WTC11 (cell line): Measurements from ENCODE around the gene CDH16. TPM values are rescaled to one million over a fixed set of nuclear protein-coding genes. Genes with fewer than 3 reads are reported as not detected.

Experiments used
- ATAC-seq: fragments of 200-7000 bp; cut with Tn5 transposase; 2 replicates; pipeline ENCODE4 v1.10.0; 2021; ENCODE audit warnings: mild to moderate bottlenecking, moderate library complexity
- CTCF ChIA-PET: fragments of 300-600 bp; sonication (Branson Sonifier 250); formaldehyde crosslinking; loops from one replicate; lab custom pipeline; 2021; ENCODE audit warnings: antibody characterized with exemption; lab: Charles Lee
- POLR2A ChIA-PET: fragments of 350-600 bp; sonication (Branson Sonifier 250); formaldehyde crosslinking; loops from one replicate; lab custom pipeline; 2021; ENCODE audit warnings: antibody characterized with exemption; lab: Charles Lee
- DNase-seq: peaks from one replicate; pipeline ENCODE4 v3.0.0; 2021; ENCODE audit warnings: low spot score
- H3K27ac Mint-ChIP-seq: 2 replicates; pipeline ENCODE4 v1.8.0; 2021; ENCODE audit warnings: mixed read lengths
- H3K27me3 Mint-ChIP-seq: 2 replicates; pipeline ENCODE4 v1.8.0; 2021; ENCODE audit warnings: low read depth, mild to moderate bottlenecking, moderate library complexity, mixed read lengths
- H3K36me3 Mint-ChIP-seq: 2 replicates; pipeline ENCODE4 v1.8.0; 2021; ENCODE audit warnings: mixed read lengths
- H3K4me1 Mint-ChIP-seq: 2 replicates; pipeline ENCODE4 v1.8.0; 2022; ENCODE audit warnings: mixed read lengths
- H3K4me3 Mint-ChIP-seq: 2 replicates; pipeline ENCODE4 v1.8.0; 2021; ENCODE audit warnings: mild to moderate bottlenecking, moderate library complexity, mixed read lengths
- H3K9me3 Mint-ChIP-seq: 2 replicates; pipeline ENCODE4 v1.8.0; 2021; ENCODE audit warnings: mixed read lengths
- ARID4B ChIP-seq: sonication (generic); formaldehyde crosslinking; IDR thresholded peaks from 2 replicates; pipeline ENCODE4 v1.8.0; 2023; ENCODE audit warnings: missing genetic modification reagents, mild to moderate bottlenecking, borderline replicate concordance
- ATF1 ChIP-seq: sonication (generic); formaldehyde crosslinking; IDR thresholded peaks from 2 replicates; pipeline ENCODE4 v1.8.1; 2023; ENCODE audit warnings: mild to moderate bottlenecking, moderate library complexity, missing genetic modification reagents
- E2F4 ChIP-seq: sonication (generic); formaldehyde crosslinking; IDR thresholded peaks from 2 replicates; pipeline ENCODE4 v1.8.1; 2022; ENCODE audit warnings: low read depth, mild to moderate bottlenecking, moderate library complexity, missing genetic modification reagents, borderline replicate concordance
- E2F5 ChIP-seq: sonication (generic); formaldehyde crosslinking; IDR thresholded peaks from 2 replicates; pipeline ENCODE4 v1.8.1; 2022; ENCODE audit warnings: mild to moderate bottlenecking, moderate library complexity, missing genetic modification reagents
- ESRRA ChIP-seq: sonication (generic); formaldehyde crosslinking; IDR thresholded peaks from 2 replicates; pipeline ENCODE4 v1.8.1; 2022; ENCODE audit warnings: mild to moderate bottlenecking, missing genetic modification reagents, borderline replicate concordance
- ETV6 ChIP-seq: sonication (generic); formaldehyde crosslinking; IDR thresholded peaks from 2 replicates; pipeline ENCODE4 v1.8.1; 2022; ENCODE audit warnings: mild to moderate bottlenecking, missing genetic modification reagents
- HMGXB4 ChIP-seq: sonication (generic); formaldehyde crosslinking; IDR thresholded peaks from 2 replicates; pipeline ENCODE4 v1.8.1; 2023; ENCODE audit warnings: mild to moderate bottlenecking, moderate library complexity, missing genetic modification reagents
- IRF1 ChIP-seq: sonication (generic); formaldehyde crosslinking; IDR thresholded peaks from 2 replicates; pipeline ENCODE4 v1.8.0; 2023; ENCODE audit warnings: missing genetic modification reagents
- OVOL2 ChIP-seq: fragments of 250-450 bp; sonication (Bioruptor Pico); IDR thresholded peaks from 2 replicates; pipeline ENCODE4 v1.9.0; 2021; ENCODE audit warnings: mild to moderate bottlenecking, borderline replicate concordance
- SMAD3 ChIP-seq: sonication (generic); formaldehyde crosslinking; IDR thresholded peaks from 2 replicates; pipeline ENCODE4 v1.8.0; 2022; ENCODE audit warnings: missing genetic modification reagents, mild to moderate bottlenecking, borderline replicate concordance
- SMAD4 ChIP-seq: sonication (generic); formaldehyde crosslinking; IDR thresholded peaks from 2 replicates; pipeline ENCODE4 v1.8.0; 2022; ENCODE audit warnings: mild to moderate bottlenecking, missing genetic modification reagents
- TEAD1 ChIP-seq: sonication (generic); formaldehyde crosslinking; IDR thresholded peaks from 2 replicates; pipeline ENCODE4 v1.8.0; 2022; ENCODE audit warnings: mild to moderate bottlenecking, missing genetic modification reagents
- ZBTB43 ChIP-seq: sonication (generic); formaldehyde crosslinking; IDR thresholded peaks from 2 replicates; pipeline ENCODE4 v1.8.1; 2023; ENCODE audit warnings: mild to moderate bottlenecking, missing genetic modification reagents
- ZMAT4 ChIP-seq: fragments of 250-450 bp; sonication (Bioruptor Pico); IDR thresholded peaks from 2 replicates; pipeline ENCODE4 v1.9.0; 2021; ENCODE audit warnings: mild to moderate bottlenecking
- ZNF219 ChIP-seq: sonication (generic); formaldehyde crosslinking; IDR thresholded peaks from 2 replicates; pipeline ENCODE4 v1.8.0; 2023; ENCODE audit warnings: missing genetic modification reagents, mild to moderate bottlenecking, borderline replicate concordance
- ZNF317 ChIP-seq: sonication (generic); formaldehyde crosslinking; IDR thresholded peaks from 2 replicates; pipeline ENCODE4 v1.8.1; 2023; ENCODE audit warnings: low read depth, mild to moderate bottlenecking, moderate library complexity, missing genetic modification reagents, borderline replicate concordance
- ZNF396 ChIP-seq: fragments of 250-450 bp; sonication (Bioruptor Pico); IDR thresholded peaks from 2 replicates; pipeline ENCODE4 v1.8.0; 2021; ENCODE audit warnings: mild to moderate bottlenecking, moderate library complexity, borderline replicate concordance
- ZNF671 ChIP-seq: fragments of 250-450 bp; sonication (Bioruptor Pico); IDR thresholded peaks from 2 replicates; pipeline ENCODE4 v1.8.0; 2021; ENCODE audit warnings: mild to moderate bottlenecking
- total RNA-seq: library from RNA; stranded (reverse); gene quantifications from 3 replicates; pipeline ENCODE4 v1.2.3, GENCODE V29; 2021

The CDH16 gene
- total RNA-seq, 1 experiment from 2014 or later = not detected

GRCh38 chr16:66908116-66908515, 10.6 kb downstream of the CDH16 start (continued):
- TF ChIP-seq HMGXB4 = no peak
- TF ChIP-seq SMAD4 (CRISPR knock-in tag) = no peak
- TF ChIP-seq ESRRA (CRISPR knock-in tag) = no peak
- no peak for TF ChIP-seq ZBTB43 (CRISPR knock-in tag)

GRCh38 chr16:66906916-66907836, 11.5 kb downstream of the CDH16 start:
- ATAC-seq (no peak), DNase-seq (no peak)
- CTCF ChIA-PET = interaction anchor here (0.9 to 5.4 kb wide), 4 partner anchors 12 to 58 kb away, joined by 3 to 57 read pairs (median 10); partner anchors contain the start of gene RRAD
- no peak overlapping the region for H3K4me3 Mint-ChIP-seq
- H3K27me3 Mint-ChIP-seq = peaks cover 15% of the 10 kb centered on the region
- POLR2A ChIA-PET = no interaction called here
- no peaks in the 10 kb centered on the region for H3K36me3 Mint-ChIP-seq
- H3K9me3 Mint-ChIP-seq = no peaks in the 10 kb centered on the region
- peaks cover 5% of the 10 kb centered on the region; the same call in 1 of the 2 replicates for H3K4me1 Mint-ChIP-seq
- no peak overlapping the region for H3K27ac Mint-ChIP-seq
- no peak for TF ChIP-seq TEAD1 (CRISPR knock-in tag)
- TF ChIP-seq IRF1 (CRISPR knock-in tag) = no peak
- no peak for TF ChIP-seq ZNF219 (CRISPR knock-in tag)
- no peak for TF ChIP-seq ATF1 (CRISPR knock-in tag)
- TF ChIP-seq E2F4 = no peak
- no peak for TF ChIP-seq OVOL2 (CRISPR knock-in tag)
- no peak for TF ChIP-seq ETV6 (CRISPR knock-in tag)
- TF ChIP-seq ZBTB43 (CRISPR knock-in tag) = no peak
- TF ChIP-seq ESRRA (CRISPR knock-in tag) = no peak
- no peak for TF ChIP-seq ARID4B (CRISPR knock-in tag)
- no peak for TF ChIP-seq SMAD4 (CRISPR knock-in tag)
- TF ChIP-seq E2F5 (CRISPR knock-in tag) = no peak
- no peak for TF ChIP-seq ZNF317 (CRISPR knock-in tag)
- no peak for TF ChIP-seq ZMAT4
- no peak for TF ChIP-seq ZNF671 (CRISPR knock-in tag)
- TF ChIP-seq ZNF396 (CRISPR knock-in tag) = no peak
- TF ChIP-seq SMAD3 (CRISPR knock-in tag) = no peak
